GM15510 (cell line): ENCODE results near the gene RBM38.

Experiments used
- POLR2A ChIP-seq: IDR thresholded peaks from 3 replicates; pipeline ENCODE4 v1.6.1; 2011; ENCODE audit warnings: borderline replicate concordance; ENCODE audit not compliant: insufficient read length; ENCODE audit errors: extremely low read depth

RBM38 gene

DNA sequence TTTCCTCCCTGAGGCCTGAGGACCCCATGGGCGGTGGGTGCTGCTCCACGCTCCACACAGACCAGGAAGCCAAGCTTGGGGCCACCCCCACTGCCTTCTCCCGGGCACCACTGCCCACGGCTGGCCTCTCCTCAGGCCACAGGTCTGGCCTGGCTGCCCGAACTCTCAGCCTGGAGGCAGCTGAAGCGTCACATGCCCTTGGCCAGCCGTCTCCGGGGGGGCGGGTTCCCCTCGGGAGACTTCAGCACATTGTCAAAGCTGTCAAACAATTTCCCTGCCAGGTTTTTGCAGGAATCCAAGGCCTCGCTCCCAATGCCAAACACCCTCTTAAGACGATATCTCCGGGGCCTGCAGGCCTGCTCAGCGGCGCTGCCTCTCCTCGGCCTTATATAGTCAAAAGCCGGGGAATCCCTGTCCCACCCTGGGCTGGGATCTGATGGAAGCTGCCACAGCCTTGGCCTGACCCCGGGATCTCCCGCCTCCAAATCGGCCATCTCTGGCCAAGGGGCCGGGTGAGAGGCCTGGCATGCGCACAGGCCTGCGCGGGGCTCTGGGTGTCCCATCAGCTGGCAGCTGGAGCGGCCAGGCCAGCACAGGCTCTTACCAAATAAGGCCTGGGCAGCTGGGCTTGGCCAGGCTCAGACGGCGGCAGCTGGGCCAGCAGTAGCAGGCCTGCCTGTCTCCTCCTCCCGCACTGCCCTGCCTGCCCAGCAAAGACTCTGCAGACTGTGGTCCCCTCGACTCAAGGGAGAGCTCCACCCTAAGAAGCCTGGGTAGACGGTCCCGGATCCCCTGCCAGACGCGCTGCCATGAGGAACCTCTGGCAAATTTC lies 49.7 kb downstream of the RBM38 start:
- no peak for TF ChIP-seq POLR2A

DNA sequence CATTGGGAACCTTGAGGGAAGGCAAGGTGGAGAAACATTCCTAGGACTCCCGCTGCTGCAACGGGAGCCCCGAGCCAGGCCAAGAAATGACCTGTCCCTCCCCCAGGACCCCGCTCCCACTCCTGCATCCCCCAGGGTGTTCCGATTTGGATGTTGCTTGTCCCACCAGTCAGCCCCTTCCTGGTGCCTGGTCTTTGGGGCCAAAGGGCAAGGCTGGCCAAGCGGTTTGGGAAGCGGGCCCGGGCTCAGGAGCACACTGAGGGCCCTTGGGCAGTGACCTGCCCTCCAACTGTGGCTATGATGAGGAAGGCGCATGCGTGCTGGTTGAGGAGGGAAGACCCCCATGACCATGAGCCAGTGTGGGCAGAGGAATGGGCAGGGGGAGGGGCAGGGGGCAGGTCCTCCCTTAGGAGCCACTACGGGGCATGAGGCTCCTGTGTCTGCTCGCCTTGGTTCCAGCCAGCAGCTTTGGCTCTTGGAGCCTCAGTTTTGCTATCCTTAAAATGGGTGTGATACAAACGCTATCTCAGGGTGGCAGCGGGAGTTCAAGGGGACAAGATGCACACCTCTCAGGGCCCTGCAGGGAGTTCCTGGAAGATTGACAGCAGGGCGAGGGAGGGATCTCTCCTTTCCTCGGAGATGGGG lies 50.4 kb downstream of the RBM38 start:
- TF ChIP-seq POLR2A: no peak

DNA sequence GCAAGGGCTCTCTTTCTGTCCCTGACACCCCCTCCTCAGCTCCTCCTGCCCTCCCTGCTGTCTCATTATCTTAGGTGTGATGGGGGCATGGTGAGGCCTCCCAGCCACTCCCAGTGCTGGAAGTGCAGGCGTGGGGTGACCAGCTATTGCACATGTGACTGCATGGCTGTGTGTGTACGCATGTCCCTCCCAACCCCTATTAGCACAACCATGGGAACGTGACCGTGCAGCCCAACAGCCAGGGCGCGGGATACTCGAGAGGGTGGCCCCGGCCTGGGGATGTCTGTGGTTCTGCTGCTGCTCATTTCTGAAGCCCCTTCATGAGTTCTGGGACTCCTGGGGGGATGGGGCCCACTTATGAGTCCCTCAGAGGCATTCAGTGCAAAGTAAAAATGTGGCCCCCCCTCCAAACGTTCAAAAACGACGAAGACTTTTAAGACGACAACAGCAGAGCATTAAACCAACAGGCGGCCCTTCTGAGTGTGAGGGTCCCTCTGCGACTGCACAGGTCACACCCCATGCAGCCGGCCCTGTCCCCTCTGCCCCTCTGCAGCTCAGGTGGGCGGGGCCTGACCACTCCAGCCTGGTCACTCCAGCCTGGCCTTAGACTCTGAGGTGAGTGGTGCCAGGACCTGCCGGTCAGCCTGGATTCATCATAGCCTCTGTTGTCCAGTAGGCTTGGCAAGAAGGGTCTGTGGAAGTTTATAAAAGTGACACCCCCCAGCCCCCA lies 51.1 kb downstream of the RBM38 start:
- no peak for TF ChIP-seq POLR2A

DNA sequence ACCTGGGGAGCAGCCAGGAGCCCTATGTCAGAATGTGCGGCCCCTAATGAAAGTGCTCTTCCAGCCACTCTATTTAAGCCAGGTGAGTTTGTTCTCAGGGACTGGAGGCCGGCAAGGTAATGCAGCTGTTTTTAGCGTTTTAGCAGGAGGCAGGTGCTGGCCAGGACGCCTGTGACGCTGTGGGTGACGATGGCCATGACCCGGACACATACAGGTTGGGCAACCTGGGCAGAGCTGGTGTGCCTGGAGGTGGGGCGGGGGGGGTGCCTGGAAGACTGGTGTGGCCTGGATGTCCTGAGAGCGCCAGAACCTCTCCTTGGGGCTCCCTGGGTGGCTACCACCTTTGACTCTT lies 51.7 kb downstream of the RBM38 start:
- TF ChIP-seq POLR2A: no peak

DNA sequence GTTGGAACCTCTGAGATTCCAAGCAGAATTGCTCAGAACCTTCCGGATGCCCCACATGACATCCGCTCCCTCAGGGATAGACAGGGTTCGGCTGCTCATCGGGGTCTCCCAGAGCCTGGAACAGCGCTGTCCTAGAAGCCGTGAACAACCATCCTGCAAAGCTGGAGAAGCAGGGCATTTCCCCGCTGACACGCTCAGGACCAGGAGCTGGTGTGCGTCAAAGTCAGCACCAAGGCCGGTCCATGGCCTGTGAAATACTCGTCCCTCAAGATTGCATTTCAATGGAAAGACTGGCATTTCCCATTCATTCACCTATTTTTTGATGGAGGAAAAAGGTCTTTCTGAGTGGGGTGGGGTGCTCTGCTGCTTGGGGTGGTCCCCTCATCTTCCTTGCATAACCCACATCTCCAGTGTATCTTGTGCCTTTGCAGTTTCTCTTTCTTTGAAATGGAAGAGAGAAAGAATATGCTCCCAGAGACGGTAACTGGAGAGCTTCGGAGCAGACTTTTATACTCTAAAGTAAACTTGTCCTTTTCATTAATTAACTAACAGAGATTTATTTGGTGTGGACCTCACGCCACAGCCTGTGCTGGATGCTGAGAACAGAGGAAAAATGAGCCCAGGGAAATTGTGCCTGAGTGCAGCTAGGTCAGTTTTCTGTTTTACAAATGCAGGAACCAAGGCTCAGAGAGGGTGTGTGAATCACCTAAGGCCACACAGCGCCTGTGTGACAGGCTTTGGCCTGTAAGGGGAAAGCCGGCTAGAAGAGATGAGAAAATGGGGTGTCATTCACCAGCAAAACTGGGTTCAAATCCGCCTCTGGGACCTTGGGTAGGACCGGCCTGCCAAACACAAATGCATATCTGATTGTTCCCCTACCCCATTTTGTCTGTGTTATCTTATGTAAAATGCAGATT lies 52.4 kb downstream of the RBM38 start:
- TF ChIP-seq POLR2A: no peak

DNA sequence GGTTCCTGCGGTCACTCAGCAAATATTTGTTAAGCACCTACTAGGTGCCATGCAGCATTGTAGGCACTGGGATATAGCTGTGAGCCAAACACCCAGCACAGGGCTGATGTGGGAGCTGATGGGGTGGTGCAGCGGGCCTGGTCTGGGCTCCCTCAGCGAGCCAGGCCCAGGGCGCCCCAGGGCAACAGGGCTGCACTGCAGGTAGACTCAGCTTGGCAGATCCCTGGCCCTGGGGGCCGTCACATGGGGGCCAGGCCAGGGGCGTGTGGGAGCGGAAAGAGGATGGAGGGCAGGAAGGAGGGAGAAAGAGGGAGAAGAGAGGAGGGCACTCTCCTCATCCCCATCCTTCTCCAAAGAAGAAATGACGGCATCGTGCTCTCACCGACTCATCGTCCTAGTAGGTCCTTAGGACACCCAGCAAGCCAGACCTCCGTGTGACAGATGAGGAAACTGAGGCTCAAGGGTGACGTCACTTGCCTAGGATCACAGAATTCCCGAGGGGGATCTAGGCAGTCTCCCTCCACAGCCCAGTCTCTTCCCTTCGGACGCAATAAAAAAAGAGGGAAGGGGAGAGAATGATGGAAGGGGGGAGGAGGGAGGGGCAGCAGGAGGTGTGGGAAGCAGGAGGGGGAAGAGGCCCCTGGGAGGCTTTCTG lies 53.3 kb downstream of the RBM38 start:
- TF ChIP-seq POLR2A: no peak

DNA sequence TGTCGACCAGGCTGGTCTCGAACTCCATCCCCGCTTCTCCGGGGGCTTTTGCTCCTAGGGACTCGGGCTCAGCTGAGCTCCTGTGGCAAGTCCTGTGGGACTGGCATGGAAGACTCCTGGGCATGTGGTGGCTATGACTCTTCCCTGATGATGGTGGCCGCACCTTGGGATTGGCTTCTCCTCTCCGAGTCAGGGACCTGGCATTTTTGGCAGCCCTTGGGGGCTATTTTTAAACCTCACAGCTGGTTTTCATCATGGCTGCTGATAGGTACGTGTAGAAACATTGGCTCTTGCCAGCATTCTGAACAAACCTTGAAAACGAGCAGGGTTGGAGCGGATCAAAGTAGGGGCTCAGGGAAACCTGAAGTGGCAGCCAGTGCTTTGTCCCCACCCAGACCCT lies 54.1 kb downstream of the RBM38 start:
- TF ChIP-seq POLR2A: no peak

DNA sequence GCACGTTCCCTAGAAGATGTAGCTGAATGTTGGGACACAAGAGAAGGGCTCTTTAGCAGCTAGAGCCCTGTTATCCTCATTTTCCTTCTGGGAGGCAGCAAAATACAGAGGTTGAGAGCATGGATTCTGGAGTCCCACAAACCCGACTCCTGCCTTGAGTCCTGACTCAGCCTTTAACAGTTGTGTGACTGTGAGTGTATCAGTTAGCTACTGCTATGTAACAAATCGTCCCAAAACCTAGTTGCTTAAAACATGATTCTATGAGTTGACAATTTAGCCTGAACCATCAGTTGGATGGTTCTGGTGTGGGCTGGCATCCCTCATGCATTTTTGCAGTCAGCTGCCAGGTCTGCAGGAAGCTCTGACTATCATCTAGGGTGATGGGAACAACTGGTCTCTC lies 54.6 kb downstream of the RBM38 start:
- no peak for TF ChIP-seq POLR2A

DNA sequence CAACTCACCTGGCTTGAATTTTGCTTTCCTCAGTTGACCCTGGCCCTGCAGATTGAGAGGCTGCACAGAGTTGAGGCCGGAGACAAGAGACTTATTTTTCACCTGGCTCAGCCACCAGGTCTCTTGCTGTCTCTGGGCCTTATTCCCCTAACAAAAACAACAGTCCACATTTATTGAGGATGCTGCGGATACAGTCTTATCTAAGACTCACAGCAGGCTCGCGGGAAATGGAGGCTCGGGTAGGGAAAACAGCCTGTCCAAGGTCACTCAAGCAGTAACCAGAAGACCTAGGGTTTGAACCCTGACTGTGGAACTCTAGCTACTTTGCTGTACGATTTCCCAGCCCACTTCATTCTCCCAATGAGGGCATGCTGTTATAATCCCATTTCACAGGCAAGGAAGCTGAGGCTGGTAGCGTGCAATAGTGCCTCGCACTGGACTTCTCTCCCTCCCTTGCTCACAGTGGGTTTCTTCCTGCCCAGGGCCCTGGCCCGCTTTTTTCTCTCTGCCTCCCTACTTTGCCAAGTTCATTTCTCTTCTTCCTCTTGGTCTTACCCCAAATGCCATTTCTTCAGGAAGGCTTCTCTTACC lies 57.7 kb downstream of the RBM38 start:
- TF ChIP-seq POLR2A: no peak

DNA sequence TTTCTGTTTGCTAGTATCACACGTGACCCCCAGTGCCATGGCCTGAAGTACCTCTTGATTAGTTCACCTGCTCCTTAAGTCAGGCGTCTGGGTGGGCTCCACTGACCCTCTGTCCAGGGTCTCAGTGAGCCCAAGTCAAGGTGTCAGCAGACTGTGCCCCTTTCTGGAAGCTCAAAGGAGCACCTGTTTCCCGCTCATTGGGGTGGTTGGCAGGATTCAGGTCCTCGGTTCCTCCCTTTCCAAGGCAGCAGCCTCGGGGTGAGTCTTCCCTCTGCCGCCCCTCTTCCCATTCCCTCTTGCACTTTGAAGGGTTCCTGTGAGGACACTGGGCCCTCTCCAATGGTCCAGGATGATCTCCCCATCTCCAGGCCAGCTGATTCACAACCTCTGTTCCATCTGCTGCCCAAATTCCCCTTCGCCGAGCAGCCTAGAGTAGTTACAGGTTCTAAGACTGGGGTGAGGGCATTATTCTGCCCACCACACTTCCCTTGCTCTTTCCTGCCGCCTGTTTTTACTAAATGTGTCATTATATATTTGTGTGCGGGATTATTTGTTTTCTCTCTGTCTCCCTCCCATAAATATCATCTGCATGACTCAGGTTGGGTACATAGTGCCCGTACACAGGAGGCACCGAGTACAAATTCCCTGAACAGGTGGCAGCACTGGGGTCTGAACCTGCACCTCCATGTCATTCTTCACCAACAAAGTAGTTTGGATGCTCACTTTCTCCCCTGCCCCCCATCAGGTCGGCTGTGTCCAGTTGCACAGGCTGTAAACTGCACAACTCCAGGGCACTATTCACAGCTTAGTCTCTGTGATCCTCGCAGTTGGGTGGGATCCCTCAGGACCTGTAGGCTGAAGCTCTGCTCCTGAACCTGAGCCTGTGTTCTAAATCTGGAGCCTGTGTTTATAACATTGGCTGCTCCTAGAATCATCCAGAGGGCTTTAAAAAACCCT lies 58.5 kb downstream of the RBM38 start:
- TF ChIP-seq POLR2A: no peak

DNA sequence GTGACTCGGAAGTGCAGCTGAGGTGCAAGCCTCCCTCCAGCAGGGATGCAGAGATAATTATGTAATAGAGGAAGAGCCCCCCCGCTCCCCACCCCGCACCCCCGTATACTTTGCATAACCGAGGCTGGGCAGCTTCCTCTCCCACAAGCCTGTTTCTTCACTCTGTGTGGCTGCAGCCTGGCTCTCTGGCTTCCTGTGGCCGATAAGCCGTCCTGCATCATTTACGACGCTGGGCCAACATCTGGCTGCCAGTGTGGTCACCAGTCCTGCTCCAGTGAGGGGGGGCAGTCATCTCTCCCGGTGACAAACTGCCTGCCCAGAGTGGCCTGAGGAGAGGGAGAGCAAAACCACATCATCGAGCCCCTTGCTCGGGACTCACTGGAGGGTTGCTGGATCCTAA lies 59.2 kb downstream of the RBM38 start:
- no peak for TF ChIP-seq POLR2A

DNA sequence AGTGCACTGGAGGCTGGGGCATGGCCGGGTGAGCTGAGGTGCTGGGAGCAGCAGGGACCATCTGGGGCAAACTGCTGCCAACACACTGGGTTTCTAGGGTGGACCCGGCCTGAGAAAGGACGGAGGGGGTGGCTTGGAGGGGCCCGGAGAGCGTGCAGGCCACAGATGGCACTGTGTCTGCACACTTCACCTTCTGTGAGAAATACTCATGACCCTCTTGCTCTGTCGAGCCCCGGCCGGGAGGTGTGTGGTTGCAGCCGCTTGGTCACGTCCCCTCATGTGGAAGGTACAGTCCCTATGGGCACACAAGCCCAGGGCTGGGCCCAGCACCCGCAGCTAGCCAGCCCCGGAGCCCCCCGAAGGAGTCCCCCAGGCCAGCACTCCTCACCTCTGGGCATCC lies 59.7 kb downstream of the RBM38 start:
- TF ChIP-seq POLR2A: no peak

DNA sequence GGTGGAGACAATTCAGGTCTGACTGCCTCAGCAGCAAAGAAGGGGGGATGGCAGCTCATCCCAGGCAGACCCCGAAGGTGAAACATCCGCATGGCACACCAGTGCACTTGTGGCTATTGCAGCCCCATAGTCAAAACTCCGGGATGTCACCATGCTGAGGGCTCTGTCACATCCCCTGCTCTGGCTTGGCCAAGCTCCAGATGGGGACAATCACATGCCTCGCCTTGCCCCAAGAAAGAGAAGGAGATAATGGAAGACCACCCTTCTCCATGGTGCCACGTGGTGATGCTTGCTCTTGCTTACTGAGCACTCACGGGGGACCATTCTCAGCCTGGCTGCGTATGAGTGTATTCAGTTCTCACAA lies 60.2 kb downstream of the RBM38 start:
- TF ChIP-seq POLR2A: no peak
